Rectal smooth muscle tissue (tissue), 1 donor: ENCODE results near the gene CCNI2.

Experiments
- H3K27ac ChIP-seq: one replicate; pipeline ENCODE4 v1.7.0; 2013; ENCODE audit warnings: low read depth, low read length, inconsistent platforms
- H3K27me3 ChIP-seq: one replicate; pipeline ENCODE4 v1.7.0; 2013; ENCODE audit warnings: low read length; ENCODE audit not compliant: control insufficient read depth, insufficient read depth
- H3K36me3 ChIP-seq: one replicate; pipeline ENCODE4 v1.7.0; 2013; ENCODE audit warnings: low read length; ENCODE audit not compliant: control insufficient read depth, insufficient read depth
- H3K4me1 ChIP-seq: one replicate; pipeline ENCODE4 v1.7.0; 2013; ENCODE audit warnings: low read length; ENCODE audit not compliant: control insufficient read depth, insufficient read depth
- H3K4me3 ChIP-seq: one replicate; pipeline ENCODE4 v1.7.0; 2013; ENCODE audit warnings: low read length
- H3K9ac ChIP-seq: one replicate; pipeline ENCODE4 v1.7.0; 2013; ENCODE audit warnings: low read length

Gene CCNI2

DNA sequence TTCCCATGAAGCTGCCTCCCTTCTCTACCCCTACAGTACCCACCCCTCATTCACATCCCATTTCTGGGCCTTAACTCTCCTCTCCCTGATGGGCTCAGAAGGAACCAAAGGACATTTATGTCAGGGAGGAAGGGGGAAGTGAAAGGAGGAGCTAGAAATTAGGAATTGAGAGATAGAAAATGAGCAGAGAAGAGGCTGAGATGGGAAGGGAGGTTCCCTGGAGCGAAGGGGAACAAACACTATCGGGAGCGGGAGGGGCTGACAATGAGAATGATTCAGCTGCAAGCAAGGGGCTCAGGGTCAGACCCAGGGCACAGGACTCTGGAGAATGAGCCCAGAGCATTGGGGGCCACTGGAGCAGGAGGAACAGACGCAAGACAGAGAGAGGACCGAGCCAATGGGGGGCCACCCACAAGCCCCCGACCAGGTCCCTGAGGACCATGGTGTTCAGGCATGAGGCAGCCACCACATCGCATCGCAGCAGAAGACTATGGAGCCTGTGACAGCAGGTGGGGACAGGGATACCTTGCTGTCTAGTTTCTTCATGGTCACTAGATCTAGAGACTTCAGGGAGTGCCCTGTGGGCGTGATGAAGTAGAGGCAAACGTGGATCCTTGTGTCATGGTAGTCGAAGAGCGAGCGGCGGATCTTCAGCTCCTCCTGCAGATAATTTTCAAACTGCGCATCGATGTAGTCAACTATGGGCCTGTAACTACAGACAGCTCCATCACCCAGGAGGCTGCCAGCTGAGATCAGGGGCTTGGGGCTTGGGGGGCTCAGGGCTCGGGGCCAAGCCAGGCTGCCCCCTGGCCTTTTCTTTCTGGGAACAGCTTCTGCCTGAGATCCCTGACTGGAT is 16.2 kb downstream of the CCNI2 start:
- H3K36me3 ChIP-seq, result peaks cover 32% of the 10 kb centered on the region
- no peak overlapping the region for H3K4me3 ChIP-seq
- no peak overlapping the region for H3K9ac ChIP-seq
- H3K27ac ChIP-seq, result no peak overlapping the region
- H3K4me1 ChIP-seq, result no peaks in the 10 kb centered on the region
- H3K27me3 ChIP-seq, result no peaks in the 10 kb centered on the region

DNA sequence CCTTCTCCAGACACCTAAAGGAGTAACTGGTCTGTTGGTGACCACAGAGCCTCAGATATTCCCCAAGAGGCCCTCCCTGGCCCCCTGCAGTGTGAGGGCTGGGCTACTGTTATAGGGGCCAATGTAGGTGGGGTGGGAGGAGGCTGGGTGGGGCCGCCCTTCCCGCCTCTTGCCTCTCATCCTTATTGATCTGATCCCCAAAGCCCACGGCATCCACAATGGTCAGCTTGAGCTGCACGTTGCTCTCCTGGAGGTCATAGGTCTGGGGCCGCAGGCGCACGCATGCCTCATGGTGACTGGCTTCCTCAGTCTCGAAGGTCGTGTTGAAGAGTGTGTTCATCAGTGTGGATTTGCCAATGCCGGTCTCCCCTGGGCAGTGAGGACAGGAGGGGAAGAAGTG is 16.8 kb downstream of the CCNI2 start:
- Histone ChIP-seq H3K9ac (no peak overlapping the region), H3K4me3 (no peak overlapping the region), H3K27me3 (no peaks in the 10 kb centered on the region), H3K36me3 (peaks cover 32% of the 10 kb centered on the region), H3K4me1 (no peaks in the 10 kb centered on the region), H3K27ac (no peak overlapping the region)

DNA sequence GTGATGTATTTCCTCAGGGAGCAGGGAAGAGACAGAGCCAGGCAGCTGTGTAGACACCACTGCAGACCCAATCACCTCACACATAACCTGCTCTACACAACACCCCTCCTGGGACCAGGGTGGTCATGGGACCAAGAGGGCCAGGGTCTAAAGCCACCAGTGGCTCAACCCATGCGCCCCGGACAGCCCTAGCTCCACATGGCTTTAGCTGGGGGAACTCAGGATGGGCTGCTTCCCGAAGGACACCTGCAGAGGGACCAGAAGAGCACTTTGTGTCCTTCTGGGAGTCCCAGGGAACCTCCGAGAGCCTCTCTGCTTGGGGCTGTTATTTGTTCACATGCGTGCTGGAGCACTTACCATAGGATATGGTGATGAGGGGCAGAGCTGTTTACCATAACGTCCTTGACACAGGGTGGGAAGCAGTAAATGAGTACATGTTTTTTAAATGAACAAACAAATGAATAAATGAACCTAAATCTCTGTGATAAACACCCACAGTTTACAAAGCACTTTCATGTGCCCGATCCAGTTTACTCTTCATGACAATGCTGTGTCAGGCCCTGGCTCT is 17.5 kb downstream of the CCNI2 start:
- Histone ChIP-seq H3K4me3 (no peak overlapping the region), H3K9ac (no peak overlapping the region), H3K27ac (no peak overlapping the region), H3K27me3 (no peaks in the 10 kb centered on the region), H3K4me1 (no peaks in the 10 kb centered on the region), H3K36me3 (peaks cover 32% of the 10 kb centered on the region)

DNA sequence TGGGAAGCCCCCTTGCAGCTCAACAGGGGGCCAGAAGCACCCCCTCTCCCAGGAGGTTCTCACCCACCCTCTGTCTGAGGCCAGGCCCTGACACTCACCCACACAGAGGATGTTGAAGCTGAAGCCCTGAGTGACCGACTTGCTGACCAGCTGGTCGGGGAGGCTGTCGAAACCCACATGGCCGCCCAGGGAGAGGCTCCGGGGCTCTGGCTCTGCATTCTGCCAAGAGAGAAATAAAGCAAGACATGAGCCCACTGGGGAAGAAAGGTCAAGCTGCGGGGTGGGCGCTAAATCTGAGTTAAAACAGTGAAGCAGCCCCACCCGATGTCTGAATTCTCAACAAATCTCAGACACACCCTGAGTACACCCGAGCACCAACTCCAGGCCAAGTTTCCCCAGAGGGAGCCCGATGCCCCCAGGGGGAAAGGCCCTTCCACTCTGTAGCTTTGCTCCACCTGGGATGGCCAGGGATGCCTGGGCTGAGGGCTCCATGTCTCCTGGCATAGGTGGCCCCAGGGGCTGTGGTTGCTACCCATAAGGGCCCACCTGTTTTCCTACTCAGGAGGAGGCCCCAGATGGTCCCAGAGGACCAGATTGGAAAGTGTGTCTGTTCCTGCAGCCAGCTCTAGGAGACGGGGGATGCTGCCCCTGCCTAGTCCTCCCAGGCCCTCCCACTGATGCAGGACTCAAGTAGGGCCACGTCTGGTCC is 18.2 kb downstream of the CCNI2 start:
- Histone ChIP-seq H3K27ac (no peak overlapping the region), H3K4me1 (no peaks in the 10 kb centered on the region), H3K36me3 (peaks cover 29% of the 10 kb centered on the region), H3K27me3 (no peaks in the 10 kb centered on the region), H3K4me3 (no peak overlapping the region), H3K9ac (no peak overlapping the region)

DNA sequence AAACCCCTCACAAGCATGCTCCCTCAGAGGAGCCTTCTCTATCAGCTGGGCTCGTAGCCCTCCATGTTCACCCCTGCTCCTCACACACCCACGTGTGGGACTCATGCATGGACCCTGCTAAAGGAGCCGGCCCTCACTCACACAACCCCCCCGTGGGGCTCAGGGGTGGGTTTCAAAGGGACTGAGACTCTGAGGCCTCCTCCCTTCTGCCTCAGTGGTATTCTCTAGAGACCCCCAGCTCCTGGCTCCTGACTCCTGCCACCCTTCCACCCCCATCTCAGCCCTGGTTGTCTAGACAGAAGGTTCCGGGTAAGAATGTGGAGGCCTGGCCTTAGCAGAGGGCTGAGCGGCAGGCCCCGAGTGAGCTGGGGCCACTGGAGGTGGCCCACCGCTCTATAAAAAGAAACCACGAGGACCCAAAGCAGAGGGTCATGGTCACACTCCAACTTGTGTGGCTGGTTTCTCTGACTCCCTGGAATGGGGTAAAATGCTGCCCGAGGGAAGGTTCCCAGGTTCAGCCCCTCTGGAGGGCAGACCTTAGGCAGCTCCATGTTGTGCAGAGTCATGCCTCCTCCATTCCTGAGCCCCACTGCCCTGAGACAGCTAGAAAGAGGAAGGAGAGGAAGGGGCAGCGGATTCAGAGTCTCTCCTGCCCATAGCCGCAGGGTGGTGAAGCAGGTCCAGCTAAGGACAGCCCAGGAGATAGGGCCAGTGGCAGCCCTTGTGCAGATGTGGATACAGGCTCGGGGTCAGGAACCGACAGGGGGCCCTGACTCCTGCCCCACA is 19.0 kb downstream of the CCNI2 start:
- H3K4me1 ChIP-seq, result no peaks in the 10 kb centered on the region
- H3K4me3 ChIP-seq, result no peak overlapping the region
- H3K27ac ChIP-seq, result no peak overlapping the region
- no peaks in the 10 kb centered on the region for H3K27me3 ChIP-seq
- H3K36me3 ChIP-seq, result peaks cover 24% of the 10 kb centered on the region
- H3K9ac ChIP-seq, result no peak overlapping the region

DNA sequence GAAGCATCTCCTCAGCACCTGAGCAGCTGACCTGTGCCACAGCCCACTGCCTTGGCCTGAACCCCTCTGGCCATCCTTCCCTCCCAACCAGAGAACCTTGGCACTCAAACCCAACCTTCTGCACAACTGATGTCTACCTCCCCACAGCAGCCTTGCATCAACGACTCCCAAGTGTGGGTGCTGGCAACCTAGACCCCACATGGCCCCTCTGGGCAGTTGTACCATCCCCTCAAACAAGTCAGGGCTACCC is 19.5 kb downstream of the CCNI2 start:
- Histone ChIP-seq H3K27ac (no peak overlapping the region), H3K4me3 (no peak overlapping the region), H3K4me1 (no peaks in the 10 kb centered on the region), H3K9ac (no peak overlapping the region), H3K36me3 (peaks cover 19% of the 10 kb centered on the region), H3K27me3 (no peaks in the 10 kb centered on the region)

DNA sequence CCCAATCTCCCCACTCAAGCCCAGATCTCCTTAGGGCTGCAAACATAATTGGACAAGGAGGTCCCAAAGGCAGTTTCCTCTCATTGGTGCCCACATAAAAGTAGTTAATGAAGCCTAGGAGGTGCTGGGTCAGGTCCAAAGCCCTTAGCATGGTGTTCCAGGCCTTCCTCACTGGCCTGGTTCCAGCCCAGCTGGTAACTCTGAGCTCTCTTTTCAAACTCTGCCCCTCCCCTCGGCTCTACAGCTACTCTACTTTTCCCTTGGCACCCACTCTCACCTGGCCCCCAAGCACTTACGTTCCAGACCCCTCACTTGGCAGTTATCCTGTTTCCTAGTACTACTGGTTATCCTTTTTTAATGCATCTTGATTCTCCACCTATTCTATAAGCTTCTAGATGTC is 19.9 kb downstream of the CCNI2 start:
- Histone ChIP-seq H3K27me3 (no peaks in the 10 kb centered on the region), H3K27ac (no peak overlapping the region), H3K4me1 (no peaks in the 10 kb centered on the region), H3K4me3 (no peak overlapping the region), H3K9ac (no peak overlapping the region), H3K36me3 (peaks cover 18% of the 10 kb centered on the region)

DNA sequence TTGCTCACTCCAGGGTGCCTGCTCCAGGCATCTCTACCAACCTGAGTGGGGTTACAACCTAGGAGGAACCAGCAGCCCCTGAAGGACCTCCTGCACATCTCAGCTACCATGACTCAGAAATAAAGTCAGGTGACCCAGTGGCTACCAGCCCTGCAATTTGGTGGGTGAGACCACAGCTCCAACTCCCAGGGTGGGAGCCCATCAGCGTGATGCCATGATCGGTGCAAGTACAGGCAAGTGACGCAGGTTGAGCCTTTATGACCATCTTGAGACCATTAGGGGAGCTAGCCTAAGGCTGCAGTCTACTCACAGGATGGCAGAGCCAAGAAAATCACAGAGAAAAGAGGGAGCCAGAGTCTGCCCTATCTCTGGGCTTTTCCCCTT is 21.3 kb downstream of the CCNI2 start:
- Histone ChIP-seq H3K4me3 (no peak overlapping the region), H3K4me1 (no peaks in the 10 kb centered on the region), H3K27me3 (no peaks in the 10 kb centered on the region), H3K9ac (no peak overlapping the region), H3K36me3 (peaks cover 10% of the 10 kb centered on the region), H3K27ac (no peak overlapping the region)

DNA sequence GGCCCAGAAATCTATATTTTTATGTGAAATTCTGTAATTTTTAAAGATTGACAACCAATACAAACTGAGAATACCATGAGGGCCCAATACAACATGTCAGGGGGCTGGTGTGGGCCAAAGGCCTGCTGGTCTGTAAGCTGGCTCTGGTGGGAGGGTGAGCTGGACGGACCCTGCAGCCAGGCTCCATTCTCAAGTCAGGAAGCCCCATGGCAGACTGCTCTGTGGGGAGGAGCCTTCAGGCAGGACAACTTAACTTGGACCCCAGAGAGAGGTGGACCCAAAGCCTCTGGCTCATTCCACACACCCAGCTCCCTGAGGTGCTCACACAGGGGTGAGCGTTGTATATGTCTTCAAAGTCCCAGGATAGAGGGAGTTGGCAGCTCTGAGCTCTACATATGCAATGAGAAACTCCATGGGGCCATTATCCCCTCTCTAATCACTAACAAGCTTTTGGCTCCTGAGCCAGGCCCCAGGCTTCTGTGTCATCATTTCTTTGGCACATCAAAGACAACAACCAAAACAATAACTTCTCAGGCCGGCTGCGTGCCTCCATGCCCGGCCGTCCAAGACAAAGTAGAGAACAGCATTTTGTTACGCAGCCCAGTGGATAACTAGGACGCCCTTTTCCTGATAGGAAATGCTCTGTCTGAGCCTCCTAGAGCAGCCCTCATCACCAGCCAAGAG is 23.4 kb downstream of the CCNI2 start:
- Histone ChIP-seq H3K36me3 (no peaks in the 10 kb centered on the region), H3K4me3 (no peak overlapping the region), H3K9ac (no peak overlapping the region), H3K27ac (no peak overlapping the region), H3K4me1 (no peaks in the 10 kb centered on the region), H3K27me3 (no peaks in the 10 kb centered on the region)

DNA sequence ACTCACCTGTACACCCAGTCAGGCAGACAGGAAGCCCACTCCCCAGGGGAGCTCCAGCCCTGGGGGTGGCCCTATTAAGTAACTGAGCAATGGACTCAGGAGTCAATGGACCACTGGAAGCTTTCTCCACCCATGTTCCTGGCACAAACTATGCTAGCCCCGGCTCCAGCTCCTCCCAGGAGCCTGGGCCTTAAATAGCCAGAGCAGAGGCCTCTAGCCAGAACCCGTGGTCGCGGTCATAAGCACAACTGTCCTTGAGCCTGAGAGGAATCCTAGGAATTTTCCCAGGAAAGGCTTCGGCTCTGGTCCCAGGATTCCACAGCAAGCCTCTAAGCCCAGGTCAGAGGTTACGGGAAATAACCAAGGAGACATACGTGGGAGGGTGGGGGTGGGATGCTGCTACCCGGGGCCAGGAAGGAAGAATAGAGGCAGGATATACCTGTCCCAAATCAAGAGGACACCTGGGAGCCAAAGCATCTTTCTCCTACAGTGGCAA is 24.3 kb downstream of the CCNI2 start:
- no peak overlapping the region for H3K9ac ChIP-seq
- no peak overlapping the region for H3K4me3 ChIP-seq
- H3K27me3 ChIP-seq, result no peaks in the 10 kb centered on the region
- H3K36me3 ChIP-seq, result no peaks in the 10 kb centered on the region
- no peak overlapping the region for H3K27ac ChIP-seq
- no peaks in the 10 kb centered on the region for H3K4me1 ChIP-seq

DNA sequence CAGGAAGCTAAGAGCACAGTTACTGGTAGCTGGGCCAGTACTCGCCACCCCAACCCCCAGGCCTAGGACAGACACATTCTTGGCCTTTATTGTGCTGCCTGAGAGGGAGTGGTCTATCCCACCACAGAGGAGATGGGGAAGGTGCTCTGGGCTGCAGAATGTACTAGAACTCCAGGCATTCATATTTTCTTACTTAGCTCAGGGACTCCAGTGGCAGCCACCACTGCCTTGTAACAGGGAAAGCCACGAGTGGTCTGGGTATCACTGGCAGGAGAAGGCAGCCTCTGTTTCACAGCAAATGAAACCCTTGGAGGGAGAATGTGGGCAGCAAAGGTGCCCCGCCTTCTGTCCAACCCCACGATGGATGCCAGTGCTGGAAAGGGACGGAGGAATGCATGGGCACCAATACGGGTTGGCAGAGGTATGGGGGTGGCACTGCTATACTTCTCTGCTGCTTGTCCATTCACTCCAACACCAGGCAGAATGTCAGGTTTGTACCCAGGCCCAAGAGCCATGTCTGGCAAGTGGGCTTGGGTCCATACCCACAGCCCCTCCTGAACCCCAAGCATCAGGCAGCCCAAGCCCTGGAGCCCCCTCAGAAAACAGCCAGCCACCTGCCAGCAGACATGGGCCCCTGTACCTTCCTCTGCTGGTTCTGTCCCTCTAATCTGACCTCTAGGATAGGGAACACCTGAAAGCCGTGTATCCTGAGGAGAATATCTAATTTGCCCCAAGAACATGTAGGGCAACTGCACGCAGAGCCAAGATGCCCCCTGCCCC is 25.3 kb downstream of the CCNI2 start:
- Histone ChIP-seq H3K9ac (no peak overlapping the region), H3K27ac (no peak overlapping the region), H3K4me1 (no peaks in the 10 kb centered on the region), H3K27me3 (no peaks in the 10 kb centered on the region), H3K4me3 (no peak overlapping the region), H3K36me3 (no peaks in the 10 kb centered on the region)
